ENCODE results near the gene MTG2. TPM values are rescaled to one million over a fixed set of nuclear protein-coding genes. Genes with fewer than 3 reads are reported as not detected.
A peak's percentile ranks its signal among the peaks of the same experiment; 100 is the strongest.

Gene MTG2
- total and polyA plus RNA-seq, 2 of the 13 experiments (the other 11 are each of a cell fraction or from before 2014, with no cell fraction given): 20.4 to 37.8 TPM

- TF ChIP-seq ZNF687 (CRISPR knock-in tag; IDR thresholded peaks at IDR 0.05): 0 out of 2 replicates have a peak, but pooled peaks have one; percentile 10
- no peak for TF ChIP-seq ELF1 (CRISPR knock-in tag; IDR thresholded peaks at IDR 0.05)
- TF ChIP-seq ZNF232 (CRISPR knock-in tag; IDR thresholded peaks at IDR 0.05; ENCODE audit: borderline replicate concordance): 0 out of 2 replicates have a peak, but pooled peaks have one; percentile 39
- TF ChIP-seq ZNF605 (CRISPR knock-in tag; IDR thresholded peaks at IDR 0.05): no peak
- no peak for TF ChIP-seq ZNF550 (CRISPR knock-in tag; IDR thresholded peaks at IDR 0.05; ENCODE audit: borderline replicate concordance)
- no peak for TF ChIP-seq ZNF230 (CRISPR knock-in tag; IDR thresholded peaks at IDR 0.05)
- TF ChIP-seq SNAPC5 (CRISPR knock-in tag; IDR thresholded peaks at IDR 0.05; ENCODE audit: borderline replicate concordance): no peak
- TF ChIP-seq GPN1 (CRISPR knock-in tag; IDR thresholded peaks at IDR 0.05; ENCODE audit: borderline replicate concordance): no peak
- TF ChIP-seq ASH2L (IDR thresholded peaks at IDR 0.05; ENCODE audit: insufficient read length, low read depth, low read length): no peak
- no peak for TF ChIP-seq ZBTB25 (CRISPR knock-in tag; IDR thresholded peaks at IDR 0.05)
- TF ChIP-seq ZFY (CRISPR knock-in tag; IDR thresholded peaks at IDR 0.05): no peak
- TF ChIP-seq FOXM1 (CRISPR knock-in tag; IDR thresholded peaks at IDR 0.05): 0 out of 2 replicates have a peak, but pooled peaks have one; percentile 42
- TF ChIP-seq ZNF678 (CRISPR knock-in tag; IDR thresholded peaks at IDR 0.05): no peak
- peak; percentile 44; the same call in 1 of the 2 replicates for TF ChIP-seq NFKB2 (CRISPR knock-in tag; IDR thresholded peaks at IDR 0.05; ENCODE audit: borderline replicate concordance)
- TF ChIP-seq TOE1 (CRISPR knock-in tag; IDR thresholded peaks at IDR 0.05): no peak
- TF ChIP-seq ZNF225 (CRISPR knock-in tag; IDR thresholded peaks at IDR 0.05): no peak
- TF ChIP-seq NRL (CRISPR knock-in tag; IDR thresholded peaks at IDR 0.05; ENCODE audit: borderline replicate concordance): 0 out of 2 replicates have a peak, but pooled peaks have one; percentile 28
- TF ChIP-seq U2AF1 (optimal IDR thresholded peaks at IDR 0.05; ENCODE audit: low read depth, low read length): no peak
- TF ChIP-seq ZMYM4 (CRISPR knock-in tag; IDR thresholded peaks at IDR 0.05): no peak
- TF ChIP-seq DMAP1 (CRISPR knock-in tag; IDR thresholded peaks at IDR 0.05): no peak
- no peak for TF ChIP-seq ATAD3A (CRISPR knock-in tag; IDR thresholded peaks at IDR 0.05)
- TF ChIP-seq MTA3 (CRISPR knock-in tag; IDR thresholded peaks at IDR 0.05): no peak
- no peak for TF ChIP-seq FOXA1 (IDR thresholded peaks at IDR 0.05)
- no peak for TF ChIP-seq FOXA1 (CRISPR knock-in tag; IDR thresholded peaks at IDR 0.05)
- TF ChIP-seq ARNTL (CRISPR knock-in tag; IDR thresholded peaks at IDR 0.05): no peak
- no peak for TF ChIP-seq HES4 (CRISPR knock-in tag; IDR thresholded peaks at IDR 0.05; ENCODE audit: borderline replicate concordance)
- no peak for TF ChIP-seq ZNF703 (CRISPR knock-in tag; IDR thresholded peaks at IDR 0.05; ENCODE audit: borderline replicate concordance)
Measured at GRCh38 chr20:62217913-62218773, 35.3 kb downstream of the MTG2 start (continued).

Measured in HepG2 (cell line).